ENCODE measurements around the gene GRM1.

GRM1 gene

DNA sequence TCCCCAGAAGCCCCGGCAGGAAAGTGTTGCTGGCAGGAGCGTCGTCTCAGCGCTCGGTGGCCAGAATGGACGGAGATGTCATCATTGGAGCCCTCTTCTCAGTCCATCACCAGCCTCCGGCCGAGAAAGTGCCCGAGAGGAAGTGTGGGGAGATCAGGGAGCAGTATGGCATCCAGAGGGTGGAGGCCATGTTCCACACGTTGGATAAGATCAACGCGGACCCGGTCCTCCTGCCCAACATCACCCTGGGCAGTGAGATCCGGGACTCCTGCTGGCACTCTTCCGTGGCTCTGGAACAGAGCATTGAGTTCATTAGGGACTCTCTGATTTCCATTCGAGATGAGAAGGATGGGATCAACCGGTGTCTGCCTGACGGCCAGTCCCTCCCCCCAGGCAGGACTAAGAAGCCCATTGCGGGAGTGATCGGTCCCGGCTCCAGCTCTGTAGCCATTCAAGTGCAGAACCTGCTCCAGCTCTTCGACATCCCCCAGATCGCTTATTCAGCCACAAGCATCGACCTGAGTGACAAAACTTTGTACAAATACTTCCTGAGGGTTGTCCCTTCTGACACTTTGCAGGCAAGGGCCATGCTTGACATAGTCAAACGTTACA lies 817 bp downstream of the GRM1 start:
- TF ChIP-seq SNAI2 (CRISPR knock-in tag; IDR thresholded peaks at IDR 0.05) (no peak), ZNF70 (CRISPR knock-in tag; IDR thresholded peaks at IDR 0.05) (no peak), ZFP30 (CRISPR knock-in tag; IDR thresholded peaks at IDR 0.05) (no peak), ZC3H10 (CRISPR knock-in tag; IDR thresholded peaks at IDR 0.05) (no peak), ZFP3 (CRISPR knock-in tag; IDR thresholded peaks at IDR 0.05) (no peak), ESRRG (CRISPR knock-in tag; IDR thresholded peaks at IDR 0.05) (no peak), TCF4 (CRISPR knock-in tag; IDR thresholded peaks at IDR 0.05; ENCODE audit: borderline replicate concordance) (no peak), PPARA (CRISPR knock-in tag; IDR thresholded peaks at IDR 0.05; ENCODE audit: borderline replicate concordance) (no peak), RARB (CRISPR knock-in tag; IDR thresholded peaks at IDR 0.05) (no peak), PATZ1 (CRISPR knock-in tag; IDR thresholded peaks at IDR 0.05; ENCODE audit: borderline replicate concordance) (no peak), CSDC2 (CRISPR knock-in tag; IDR thresholded peaks at IDR 0.05) (no peak), OSR1 (CRISPR knock-in tag; IDR thresholded peaks at IDR 0.05) (no peak), BACH2 (CRISPR knock-in tag; IDR thresholded peaks at IDR 0.05; ENCODE audit: borderline replicate concordance) (no peak), ARNTL (CRISPR knock-in tag; IDR thresholded peaks at IDR 0.05; ENCODE audit: borderline replicate concordance, low read depth) (no peak)
- TF ChIP-seq, protein P1, sequence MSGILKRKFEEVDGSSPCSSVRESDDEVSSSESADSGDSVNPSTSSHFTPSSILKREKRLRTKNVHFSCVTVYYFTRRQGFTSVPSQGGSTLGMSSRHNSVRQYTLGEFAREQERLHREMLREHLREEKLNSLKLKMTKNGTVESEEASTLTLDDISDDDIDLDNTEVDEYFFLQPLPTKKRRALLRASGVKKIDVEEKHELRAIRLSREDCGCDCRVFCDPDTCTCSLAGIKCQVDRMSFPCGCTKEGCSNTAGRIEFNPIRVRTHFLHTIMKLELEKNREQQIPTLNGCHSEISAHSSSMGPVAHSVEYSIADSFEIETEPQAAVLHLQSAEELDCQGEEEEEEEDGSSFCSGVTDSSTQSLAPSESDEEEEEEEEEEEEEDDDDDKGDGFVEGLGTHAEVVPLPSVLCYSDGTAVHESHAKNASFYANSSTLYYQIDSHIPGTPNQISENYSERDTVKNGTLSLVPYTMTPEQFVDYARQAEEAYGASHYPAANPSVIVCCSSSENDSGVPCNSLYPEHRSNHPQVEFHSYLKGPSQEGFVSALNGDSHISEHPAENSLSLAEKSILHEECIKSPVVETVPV (CRISPR knock-in tag; IDR thresholded peaks at IDR 0.05), result no peak
- TF ChIP-seq, protein P2, sequence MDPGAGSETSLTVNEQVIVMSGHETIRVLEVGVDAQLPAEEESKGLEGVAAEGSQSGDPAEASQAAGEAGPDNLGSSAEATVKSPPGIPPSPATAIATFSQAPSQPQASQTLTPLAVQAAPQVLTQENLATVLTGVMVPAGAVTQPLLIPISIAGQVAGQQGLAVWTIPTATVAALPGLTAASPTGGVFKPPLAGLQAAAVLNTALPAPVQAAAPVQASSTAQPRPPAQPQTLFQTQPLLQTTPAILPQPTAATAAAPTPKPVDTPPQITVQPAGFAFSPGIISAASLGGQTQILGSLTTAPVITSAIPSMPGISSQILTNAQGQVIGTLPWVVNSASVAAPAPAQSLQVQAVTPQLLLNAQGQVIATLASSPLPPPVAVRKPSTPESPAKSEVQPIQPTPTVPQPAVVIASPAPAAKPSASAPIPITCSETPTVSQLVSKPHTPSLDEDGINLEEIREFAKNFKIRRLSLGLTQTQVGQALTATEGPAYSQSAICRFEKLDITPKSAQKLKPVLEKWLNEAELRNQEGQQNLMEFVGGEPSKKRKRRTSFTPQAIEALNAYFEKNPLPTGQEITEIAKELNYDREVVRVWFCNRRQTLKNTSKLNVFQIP (CRISPR knock-in tag; IDR thresholded peaks at IDR 0.05; ENCODE audit: borderline replicate concordance, low read depth), result no peak
- ATAC-seq, result no peak

DNA sequence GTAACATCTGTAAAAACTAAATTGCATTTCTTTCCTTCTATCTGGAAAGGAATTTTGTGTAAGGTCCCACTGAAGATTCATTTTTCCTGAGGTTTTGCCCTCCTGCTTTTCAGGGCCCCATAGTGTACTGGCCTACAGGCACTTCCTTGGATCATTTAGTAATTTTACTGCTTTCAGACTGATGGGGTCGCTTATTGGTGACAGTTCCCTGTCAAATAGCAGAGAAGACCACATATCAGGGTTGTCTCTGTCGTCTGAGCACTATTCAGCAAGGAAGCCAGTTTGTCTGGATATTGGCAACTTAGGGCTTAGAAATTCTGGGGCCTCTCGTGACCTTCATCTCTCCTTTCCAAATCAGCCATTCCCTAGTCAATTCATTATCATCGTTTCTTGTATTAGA lies 3.5 kb downstream of the GRM1 start:
- TF ChIP-seq ESRRG (CRISPR knock-in tag; IDR thresholded peaks at IDR 0.05) (no peak), TCF4 (CRISPR knock-in tag; IDR thresholded peaks at IDR 0.05; ENCODE audit: borderline replicate concordance) (no peak), ARNTL (CRISPR knock-in tag; IDR thresholded peaks at IDR 0.05; ENCODE audit: borderline replicate concordance, low read depth) (no peak), ZNF70 (CRISPR knock-in tag; IDR thresholded peaks at IDR 0.05) (no peak), TOX (CRISPR knock-in tag; IDR thresholded peaks at IDR 0.05; ENCODE audit: borderline replicate concordance) (no peak), RARB (CRISPR knock-in tag; IDR thresholded peaks at IDR 0.05) (no peak), CSDC2 (CRISPR knock-in tag; IDR thresholded peaks at IDR 0.05) (no peak), ZFP30 (CRISPR knock-in tag; IDR thresholded peaks at IDR 0.05) (no peak), ISL1 (CRISPR knock-in tag; IDR thresholded peaks at IDR 0.05) (no peak), PPARA (CRISPR knock-in tag; IDR thresholded peaks at IDR 0.05; ENCODE audit: borderline replicate concordance) (no peak), GLIS3 (CRISPR knock-in tag; IDR thresholded peaks at IDR 0.05) (no peak), ZNF8 (CRISPR knock-in tag; IDR thresholded peaks at IDR 0.05) (no peak)
- TF ChIP-seq, protein P2 (CRISPR knock-in tag; IDR thresholded peaks at IDR 0.05; ENCODE audit: borderline replicate concordance, low read depth), result no peak
- TF ChIP-seq, protein P3, sequence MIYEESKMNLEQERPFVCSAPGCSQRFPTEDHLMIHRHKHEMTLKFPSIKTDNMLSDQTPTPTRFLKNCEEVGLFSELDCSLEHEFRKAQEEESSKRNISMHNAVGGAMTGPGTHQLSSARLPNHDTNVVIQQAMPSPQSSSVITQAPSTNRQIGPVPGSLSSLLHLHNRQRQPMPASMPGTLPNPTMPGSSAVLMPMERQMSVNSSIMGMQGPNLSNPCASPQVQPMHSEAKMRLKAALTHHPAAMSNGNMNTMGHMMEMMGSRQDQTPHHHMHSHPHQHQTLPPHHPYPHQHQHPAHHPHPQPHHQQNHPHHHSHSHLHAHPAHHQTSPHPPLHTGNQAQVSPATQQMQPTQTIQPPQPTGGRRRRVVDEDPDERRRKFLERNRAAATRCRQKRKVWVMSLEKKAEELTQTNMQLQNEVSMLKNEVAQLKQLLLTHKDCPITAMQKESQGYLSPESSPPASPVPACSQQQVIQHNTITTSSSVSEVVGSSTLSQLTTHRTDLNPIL (CRISPR knock-in tag; IDR thresholded peaks at IDR 0.05; ENCODE audit: low read depth), result no peak
- TF ChIP-seq, protein P1 (CRISPR knock-in tag; IDR thresholded peaks at IDR 0.05), result no peak
- no peak for ATAC-seq

Measured in SK-N-SH treated with all-trans-retinoic acid at 6 μM for 48 hours (cell line).